HEK293 (cell line): Measurements from ENCODE around the gene PHYHD1.
A peak's percentile ranks its signal among the peaks of the same experiment; 100 is the strongest.

Source experiments
- BCL6B ChIP-seq: fragments of 450-650 bp; formaldehyde crosslinking; IDR thresholded peaks from 2 replicates; pipeline ENCODE4 v1.5.1; 2017; ENCODE audit warnings: missing biosample characterization, missing genetic modification characterization
- ELK4 ChIP-seq: IDR thresholded peaks from 2 replicates; pipeline ENCODE4 v1.6.1; 2011; ENCODE audit warnings: mild to moderate bottlenecking, low read depth, low read length, borderline replicate concordance
- RBAK ChIP-seq: fragments of 450-650 bp; formaldehyde crosslinking; IDR thresholded peaks from 2 replicates; pipeline ENCODE4 v1.5.1; 2016; ENCODE audit warnings: missing biosample characterization, missing genetic modification characterization
- ZFP69B ChIP-seq: fragments of 450-650 bp; formaldehyde crosslinking; IDR thresholded peaks from 2 replicates; pipeline ENCODE4 v1.5.1; 2016; ENCODE audit warnings: missing biosample characterization, missing genetic modification characterization
- ZNF18 ChIP-seq: fragments of 450-650 bp; formaldehyde crosslinking; IDR thresholded peaks from 2 replicates; pipeline ENCODE4 v1.5.1; 2016; ENCODE audit warnings: missing biosample characterization, missing genetic modification characterization
- ZNF248 ChIP-seq: fragments of 450-650 bp; formaldehyde crosslinking; IDR thresholded peaks from 2 replicates; pipeline ENCODE4 v1.5.1; 2017; ENCODE audit warnings: missing biosample characterization, missing genetic modification characterization
- ZNF362 ChIP-seq: fragments of 450-650 bp; formaldehyde crosslinking; IDR thresholded peaks from 2 replicates; pipeline ENCODE4 v1.5.1; 2016; ENCODE audit warnings: missing biosample characterization, missing genetic modification characterization
- ZNF37A ChIP-seq: fragments of 450-650 bp; IDR thresholded peaks from 2 replicates; pipeline ENCODE4 v1.5.1; 2018; ENCODE audit warnings: missing biosample characterization, missing genetic modification characterization
- ZNF391 ChIP-seq: fragments of 450-650 bp; formaldehyde crosslinking; IDR thresholded peaks from 2 replicates; pipeline ENCODE4 v1.5.1; 2016; ENCODE audit warnings: low read depth, missing biosample characterization, missing genetic modification characterization, borderline replicate concordance
- ZNF423 ChIP-seq: fragments of 450-650 bp; formaldehyde crosslinking; IDR thresholded peaks from 2 replicates; pipeline ENCODE4 v1.5.1; 2016; ENCODE audit warnings: missing biosample characterization, missing genetic modification characterization
- ZNF560 ChIP-seq: fragments of 450-650 bp; formaldehyde crosslinking; IDR thresholded peaks from 2 replicates; pipeline ENCODE4 v1.5.1; 2017; ENCODE audit warnings: missing biosample characterization, missing genetic modification characterization, borderline replicate concordance
- ZNF596 ChIP-seq: fragments of 450-650 bp; IDR thresholded peaks from 2 replicates; pipeline ENCODE4 v1.5.0; 2018; ENCODE audit warnings: missing biosample characterization, mild to moderate bottlenecking, missing genetic modification characterization, moderate library complexity
- ZNF624 ChIP-seq: fragments of 450-650 bp; formaldehyde crosslinking; IDR thresholded peaks from 2 replicates; pipeline ENCODE4 v1.5.1; 2017; ENCODE audit warnings: missing biosample characterization, missing genetic modification characterization
- ZNF776 ChIP-seq: fragments of 450-650 bp; formaldehyde crosslinking; IDR thresholded peaks from 2 replicates; pipeline ENCODE4 v1.5.0; 2017; ENCODE audit warnings: missing biosample characterization, missing genetic modification characterization, borderline replicate concordance
- ZSCAN4 ChIP-seq: fragments of 450-650 bp; formaldehyde crosslinking; IDR thresholded peaks from 2 replicates; pipeline ENCODE4 v1.5.1; 2017; ENCODE audit warnings: missing biosample characterization, missing genetic modification characterization
- TF ChIP-seq, protein P1 (sequence below): fragments of 450-650 bp; formaldehyde crosslinking; IDR thresholded peaks from 2 replicates; pipeline ENCODE4 v1.5.1; 2017; ENCODE audit warnings: missing biosample characterization, missing genetic modification characterization
- TF ChIP-seq, protein P2 (sequence below): fragments of 450-650 bp; formaldehyde crosslinking; conservative IDR thresholded peaks from 2 replicates; pipeline ENCODE4 v1.5.1; 2016; ENCODE audit warnings: low read depth, missing biosample characterization, missing genetic modification characterization
- TF ChIP-seq, protein P3 (sequence below): fragments of 450-650 bp; formaldehyde crosslinking; IDR thresholded peaks from 2 replicates; pipeline ENCODE4 v1.5.1; 2016; ENCODE audit warnings: missing biosample characterization, missing genetic modification characterization
- TF ChIP-seq, protein P4 (sequence below): fragments of 450-650 bp; formaldehyde crosslinking; IDR thresholded peaks from 2 replicates; pipeline ENCODE4 v1.5.1; 2016; ENCODE audit warnings: missing biosample characterization, missing genetic modification characterization, low read depth

PHYHD1 gene

GRCh38 chr9:128947527-128948301, 26.9 kb downstream of the PHYHD1 start, which contains the start of the genes DOLK and NUP188 (continued):
- TF ChIP-seq ZNF560 (tag by site-specific recombination) (no peak), ZFP69B (tag by site-specific recombination) (peak; percentile 71), ZNF362 (tag by site-specific recombination) (no peak), ZNF248 (tag by site-specific recombination) (no peak), ZNF423 (tag by site-specific recombination) (no peak), ELK4 (no peak), BCL6B (tag by site-specific recombination) (no peak), ZNF624 (tag by site-specific recombination) (no peak), ZNF391 (tag by site-specific recombination) (no peak; the same call in 1 of the 2 replicates), ZNF596 (tag by site-specific recombination) (no peak), ZSCAN4 (tag by site-specific recombination) (peak; percentile 49; the same call in 1 of the 2 replicates), ZNF37A (tag by site-specific recombination) (no peak), ZNF18 (tag by site-specific recombination) (peak; percentile 51; the same call in 1 of the 2 replicates), RBAK (tag by site-specific recombination) (0 out of 2 replicates have a peak, but pooled peaks have one; percentile 13), ZNF776 (tag by site-specific recombination) (no peak)
- TF ChIP-seq, protein P1, sequence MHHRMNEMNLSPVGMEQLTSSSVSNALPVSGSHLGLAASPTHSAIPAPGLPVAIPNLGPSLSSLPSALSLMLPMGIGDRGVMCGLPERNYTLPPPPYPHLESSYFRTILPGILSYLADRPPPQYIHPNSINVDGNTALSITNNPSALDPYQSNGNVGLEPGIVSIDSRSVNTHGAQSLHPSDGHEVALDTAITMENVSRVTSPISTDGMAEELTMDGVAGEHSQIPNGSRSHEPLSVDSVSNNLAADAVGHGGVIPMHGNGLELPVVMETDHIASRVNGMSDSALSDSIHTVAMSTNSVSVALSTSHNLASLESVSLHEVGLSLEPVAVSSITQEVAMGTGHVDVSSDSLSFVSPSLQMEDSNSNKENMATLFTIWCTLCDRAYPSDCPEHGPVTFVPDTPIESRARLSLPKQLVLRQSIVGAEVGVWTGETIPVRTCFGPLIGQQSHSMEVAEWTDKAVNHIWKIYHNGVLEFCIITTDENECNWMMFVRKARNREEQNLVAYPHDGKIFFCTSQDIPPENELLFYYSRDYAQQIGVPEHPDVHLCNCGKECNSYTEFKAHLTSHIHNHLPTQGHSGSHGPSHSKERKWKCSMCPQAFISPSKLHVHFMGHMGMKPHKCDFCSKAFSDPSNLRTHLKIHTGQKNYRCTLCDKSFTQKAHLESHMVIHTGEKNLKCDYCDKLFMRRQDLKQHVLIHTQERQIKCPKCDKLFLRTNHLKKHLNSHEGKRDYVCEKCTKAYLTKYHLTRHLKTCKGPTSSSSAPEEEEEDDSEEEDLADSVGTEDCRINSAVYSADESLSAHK (tag by site-specific recombination): peak; percentile 35
- TF ChIP-seq, protein P2, sequence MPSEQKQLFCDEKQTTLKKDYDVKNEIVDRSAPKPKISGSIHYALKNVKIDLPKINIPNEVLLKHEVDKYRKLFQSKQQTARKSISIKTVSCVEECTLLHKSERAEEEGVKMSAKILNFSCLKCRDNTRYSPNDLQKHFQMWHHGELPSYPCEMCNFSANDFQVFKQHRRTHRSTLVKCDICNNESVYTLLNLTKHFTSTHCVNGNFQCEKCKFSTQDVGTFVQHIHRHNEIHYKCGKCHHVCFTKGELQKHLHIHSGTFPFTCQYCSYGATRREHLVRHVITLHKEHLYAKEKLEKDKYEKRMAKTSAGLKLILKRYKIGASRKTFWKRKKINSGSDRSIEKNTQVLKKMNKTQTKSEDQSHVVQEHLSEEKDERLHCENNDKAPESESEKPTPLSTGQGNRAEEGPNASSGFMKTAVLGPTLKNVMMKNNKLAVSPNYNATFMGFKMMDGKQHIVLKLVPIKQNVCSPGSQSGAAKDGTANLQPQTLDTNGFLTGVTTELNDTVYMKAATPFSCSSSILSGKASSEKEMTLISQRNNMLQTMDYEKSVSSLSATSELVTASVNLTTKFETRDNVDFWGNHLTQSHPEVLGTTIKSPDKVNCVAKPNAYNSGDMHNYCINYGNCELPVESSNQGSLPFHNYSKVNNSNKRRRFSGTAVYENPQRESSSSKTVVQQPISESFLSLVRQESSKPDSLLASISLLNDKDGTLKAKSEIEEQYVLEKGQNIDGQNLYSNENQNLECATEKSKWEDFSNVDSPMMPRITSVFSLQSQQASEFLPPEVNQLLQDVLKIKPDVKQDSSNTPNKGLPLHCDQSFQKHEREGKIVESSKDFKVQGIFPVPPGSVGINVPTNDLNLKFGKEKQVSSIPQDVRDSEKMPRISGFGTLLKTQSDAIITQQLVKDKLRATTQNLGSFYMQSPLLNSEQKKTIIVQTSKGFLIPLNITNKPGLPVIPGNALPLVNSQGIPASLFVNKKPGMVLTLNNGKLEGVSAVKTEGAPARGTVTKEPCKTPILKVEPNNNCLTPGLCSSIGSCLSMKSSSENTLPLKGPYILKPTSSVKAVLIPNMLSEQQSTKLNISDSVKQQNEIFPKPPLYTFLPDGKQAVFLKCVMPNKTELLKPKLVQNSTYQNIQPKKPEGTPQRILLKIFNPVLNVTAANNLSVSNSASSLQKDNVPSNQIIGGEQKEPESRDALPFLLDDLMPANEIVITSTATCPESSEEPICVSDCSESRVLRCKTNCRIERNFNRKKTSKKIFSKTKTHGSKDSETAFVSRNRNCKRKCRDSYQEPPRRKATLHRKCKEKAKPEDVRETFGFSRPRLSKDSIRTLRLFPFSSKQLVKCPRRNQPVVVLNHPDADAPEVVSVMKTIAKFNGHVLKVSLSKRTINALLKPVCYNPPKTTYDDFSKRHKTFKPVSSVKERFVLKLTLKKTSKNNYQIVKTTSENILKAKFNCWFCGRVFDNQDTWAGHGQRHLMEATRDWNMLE: no peak
- TF ChIP-seq, protein P3, sequence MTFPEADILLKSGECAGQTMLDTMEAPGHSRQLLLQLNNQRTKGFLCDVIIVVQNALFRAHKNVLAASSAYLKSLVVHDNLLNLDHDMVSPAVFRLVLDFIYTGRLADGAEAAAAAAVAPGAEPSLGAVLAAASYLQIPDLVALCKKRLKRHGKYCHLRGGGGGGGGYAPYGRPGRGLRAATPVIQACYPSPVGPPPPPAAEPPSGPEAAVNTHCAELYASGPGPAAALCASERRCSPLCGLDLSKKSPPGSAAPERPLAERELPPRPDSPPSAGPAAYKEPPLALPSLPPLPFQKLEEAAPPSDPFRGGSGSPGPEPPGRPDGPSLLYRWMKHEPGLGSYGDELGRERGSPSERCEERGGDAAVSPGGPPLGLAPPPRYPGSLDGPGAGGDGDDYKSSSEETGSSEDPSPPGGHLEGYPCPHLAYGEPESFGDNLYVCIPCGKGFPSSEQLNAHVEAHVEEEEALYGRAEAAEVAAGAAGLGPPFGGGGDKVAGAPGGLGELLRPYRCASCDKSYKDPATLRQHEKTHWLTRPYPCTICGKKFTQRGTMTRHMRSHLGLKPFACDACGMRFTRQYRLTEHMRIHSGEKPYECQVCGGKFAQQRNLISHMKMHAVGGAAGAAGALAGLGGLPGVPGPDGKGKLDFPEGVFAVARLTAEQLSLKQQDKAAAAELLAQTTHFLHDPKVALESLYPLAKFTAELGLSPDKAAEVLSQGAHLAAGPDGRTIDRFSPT (tag by site-specific recombination): peak; percentile 76
- TF ChIP-seq, protein P4, sequence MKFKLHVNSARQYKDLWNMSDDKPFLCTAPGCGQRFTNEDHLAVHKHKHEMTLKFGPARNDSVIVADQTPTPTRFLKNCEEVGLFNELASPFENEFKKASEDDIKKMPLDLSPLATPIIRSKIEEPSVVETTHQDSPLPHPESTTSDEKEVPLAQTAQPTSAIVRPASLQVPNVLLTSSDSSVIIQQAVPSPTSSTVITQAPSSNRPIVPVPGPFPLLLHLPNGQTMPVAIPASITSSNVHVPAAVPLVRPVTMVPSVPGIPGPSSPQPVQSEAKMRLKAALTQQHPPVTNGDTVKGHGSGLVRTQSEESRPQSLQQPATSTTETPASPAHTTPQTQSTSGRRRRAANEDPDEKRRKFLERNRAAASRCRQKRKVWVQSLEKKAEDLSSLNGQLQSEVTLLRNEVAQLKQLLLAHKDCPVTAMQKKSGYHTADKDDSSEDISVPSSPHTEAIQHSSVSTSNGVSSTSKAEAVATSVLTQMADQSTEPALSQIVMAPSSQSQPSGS (tag by site-specific recombination): no peak
